Sigmoid colon (tissue), 7 donors: ENCODE data around the gene DIPK1A. TPM values are rescaled to one million over a fixed set of nuclear protein-coding genes. Genes with fewer than 3 reads are reported as not detected.

Source experiments
- DNase-seq: peaks from one replicate; pipeline ENCODE4 v3.0.0-alpha.2; 2019
- H3K27ac ChIP-seq, 4 donors: fragments of 200-600 bp; sonication (generic); one replicate each; pipeline ENCODE4 v1.5.1; 2016 to 2019; ENCODE audit warnings: mild to moderate bottlenecking in 1 of 4
- H3K27me3 ChIP-seq, 3 donors: fragments of 200-600 bp; sonication (generic); one replicate each; pipeline ENCODE4 v1.5.1; 2019; ENCODE audit warnings: mild to moderate bottlenecking in 1 of 3
- H3K36me3 ChIP-seq, 4 donors: fragments of 200-600 bp; sonication (generic); one replicate each; pipeline ENCODE4 v1.5.1; 2016 to 2019
- H3K4me1 ChIP-seq, 4 donors: fragments of 200-600 bp; sonication (generic); one replicate each; pipeline ENCODE4 v1.5.1; 2017 to 2019
- H3K4me3 ChIP-seq, 4 donors: fragments of 200-600 bp; sonication (generic); one replicate each; pipeline ENCODE4 v1.5.1; 2017 to 2019; ENCODE audit warnings: mild to moderate bottlenecking in 2 of 4, moderate library complexity in 1 of 4
- H3K9me3 ChIP-seq, 4 donors: fragments of 200-600 bp in 3 of 4; sonication (generic) in 3 of 4; one replicate each; pipeline versions ENCODE4 v1.5.1 to v1.6.1; 2013 to 2019
- CTCF ChIP-seq, 4 experiments: fragments of 450-650 bp in 3 of 4; fragments of 200-600 bp in 1 of 4; IDR thresholded peaks; one replicate each; pipeline ENCODE4 v1.5.1; 2016 to 2019; ENCODE audit warnings: antibody characterized with exemption in 4 of 4, mild to moderate bottlenecking in 3 of 4, moderate library complexity in 2 of 4
- EP300 ChIP-seq, 4 donors: sonication (generic); formaldehyde crosslinking; IDR thresholded peaks; one replicate each; pipeline ENCODE4 v1.6.1; 2017; ENCODE audit warnings: antibody characterized with exemption in 4 of 4
- POLR2A ChIP-seq, 2 donors: fragments of 450-650 bp; IDR thresholded peaks; one replicate each; pipeline ENCODE4 v1.6.1; 2016; ENCODE audit warnings: antibody characterized with exemption in 2 of 2, mild to moderate bottlenecking in 2 of 2, moderate library complexity in 2 of 2
- POLR2AphosphoS5 ChIP-seq, 4 donors: sonication (generic); formaldehyde crosslinking; IDR thresholded peaks; one replicate each; pipeline ENCODE4 v1.6.1; 2017; ENCODE audit warnings: antibody characterized with exemption in 4 of 4
- WGBS, 2 donors: extraction: QIAGEN DNeasy Blood & Tissue Kit; methylation state at CpG; one replicate each; pipeline ENCODE4 v1.1.7; 2013; 5-methylcytosine and 5-hydroxymethylcytosine counted together
- intact Hi-C: fragments of 100-400 bp; cut with DNase I; formaldehyde crosslinking; loops from one replicate; pipeline ENCODE4 v1.15.1; 2023
- polyA plus RNA-seq, 3 donors: library from polyadenylated mRNA; stranded (reverse); fragments of 200-250 nt; gene quantifications; one replicate each; pipeline ENCODE4 v1.2.3, GENCODE V29; 2013
- total RNA-seq, 4 donors: library from RNA; depleted of rRNA; stranded (reverse); fragments of >200 nt; gene quantifications; one replicate each; pipeline ENCODE4 v1.1.0, GENCODE V29; 2016
- donor health status: healthy with polysubstance abuse.
- donor health status: Bipolar disorder and iron deficiency.
- donor health status: healthy.

The DIPK1A gene
- total and polyA plus RNA-seq, 7 donors, result 1.8 to 35.5 (median 19.1) TPM

DNA sequence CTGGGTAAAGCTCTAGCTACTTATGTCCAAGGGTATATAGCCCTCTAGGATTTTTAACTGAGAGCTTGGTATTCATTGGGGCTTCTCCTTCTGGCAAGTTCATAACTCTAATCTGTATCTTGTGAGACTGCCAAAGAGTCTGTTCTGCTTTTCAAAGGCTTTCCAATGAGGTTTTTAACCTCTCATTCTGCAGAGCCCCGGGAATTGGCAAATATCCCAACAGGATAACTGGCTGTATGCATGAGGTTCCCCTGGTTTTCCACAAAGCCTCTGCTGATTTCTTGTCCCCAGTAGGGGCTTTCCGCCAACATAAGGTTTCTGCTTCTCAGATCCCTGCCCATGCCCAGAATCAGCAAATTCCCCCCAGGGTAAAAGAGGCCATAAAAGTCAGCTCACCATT is 88.5 kb downstream of the DIPK1A start:
- 92 to 98% methylated on average over 2 of the region's 2 CpGs for WGBS, 2 donors

GRCh38 chr1:92870591-92870990 is 90.7 kb downstream of the DIPK1A start:
- Histone ChIP-seq H3K4me1 (no peaks in the 10 kb centered on the region), H3K4me3 (no peak overlapping the region), H3K27me3 (no peaks in the 10 kb centered on the region), H3K9me3 (peaks cover 0 to 5% (median 0%) of the 10 kb centered on the region in 4 donors), H3K36me3 (peaks cover 0 to 16% (median 2%) of the 10 kb centered on the region in 4 donors), H3K27ac (no peak overlapping the region)
- 91 to 94% methylated on average over 2 of the region's 2 CpGs for WGBS, 2 donors
- intact Hi-C loops, result no loop called here
- TF ChIP-seq EP300 (IDR thresholded peaks at IDR 0.05) (no peak), POLR2AphosphoS5 (IDR thresholded peaks at IDR 0.05) (no peak), POLR2A (IDR thresholded peaks at IDR 0.05) (no peak), CTCF (IDR thresholded peaks at IDR 0.05) (no peak)
- DNase-seq, result no peak

More for the DNA sequence above, 88.5 kb downstream of the DIPK1A start:
- H3K36me3 ChIP-seq, result peaks cover 0 to 16% (median 2%) of the 10 kb centered on the region in 4 donors
- peaks cover 0 to 16% (median 7%) of the 10 kb centered on the region in 4 donors for H3K4me1 ChIP-seq
- H3K9me3 ChIP-seq, result peaks cover 0 to 5% (median 0%) of the 10 kb centered on the region in 4 donors
- H3K27me3 ChIP-seq, result no peaks in the 10 kb centered on the region
- H3K4me3 ChIP-seq, result no peak overlapping the region
- no peak for TF ChIP-seq POLR2AphosphoS5 (IDR thresholded peaks at IDR 0.05)
- no peak for TF ChIP-seq EP300 (IDR thresholded peaks at IDR 0.05)
- no peak for TF ChIP-seq CTCF (IDR thresholded peaks at IDR 0.05)
- TF ChIP-seq POLR2A (IDR thresholded peaks at IDR 0.05), result no peak
- H3K27ac ChIP-seq, result no peak overlapping the region
- DNase-seq, result no peak
- intact Hi-C loops, result no loop called here

GRCh38 chr1:92864131-92864530 is 97.1 kb downstream of the DIPK1A start:
- H3K27ac ChIP-seq, result no peak overlapping the region
- H3K9me3 ChIP-seq, result no peaks in the 10 kb centered on the region
- peaks cover 0 to 9% (median 4%) of the 10 kb centered on the region in 4 donors for H3K4me1 ChIP-seq
- H3K27me3 ChIP-seq, result no peaks in the 10 kb centered on the region
- intact Hi-C loops, result no loop called here
- no peaks in the 10 kb centered on the region for H3K36me3 ChIP-seq
- H3K4me3 ChIP-seq, result no peak overlapping the region
- no peak for DNase-seq
- TF ChIP-seq EP300 (IDR thresholded peaks at IDR 0.05) (no peak), POLR2A (IDR thresholded peaks at IDR 0.05) (no peak), POLR2AphosphoS5 (IDR thresholded peaks at IDR 0.05) (no peak), CTCF (IDR thresholded peaks at IDR 0.05) (no peak)

GRCh38 chr1:92862605-92863004 is 98.7 kb downstream of the DIPK1A start:
- intact Hi-C loops, result no loop called here
- no peak for TF ChIP-seq POLR2A (IDR thresholded peaks at IDR 0.05)
- TF ChIP-seq CTCF (IDR thresholded peaks at IDR 0.05), result no peak
- TF ChIP-seq POLR2AphosphoS5 (IDR thresholded peaks at IDR 0.05), result no peak
- no peak for TF ChIP-seq EP300 (IDR thresholded peaks at IDR 0.05)
- H3K27ac ChIP-seq, result no peak overlapping the region
- no peaks in the 10 kb centered on the region for H3K27me3 ChIP-seq
- peaks cover 0 to 11% (median 4%) of the 10 kb centered on the region in 4 donors for H3K4me1 ChIP-seq
- DNase-seq, result no peak
- H3K4me3 ChIP-seq, result no peak overlapping the region
- no peaks in the 10 kb centered on the region for H3K9me3 ChIP-seq
- WGBS, 2 donors, result 88 to 90% methylated on average over 4 of the region's 4 CpGs
- no peaks in the 10 kb centered on the region for H3K36me3 ChIP-seq
